Nephron progenitor cell (in vitro differentiated cells): ENCODE data around the gene CAMK2A.

ENCODE experiments used
- DNase-seq: peaks from one replicate; pipeline ENCODE4 v3.0.0; 2021
- H3K27ac Mint-ChIP-seq: 2 replicates; pipeline ENCODE4 v1.8.0; 2021; ENCODE audit warnings: mild to moderate bottlenecking, moderate library complexity, mixed read lengths
- H3K27me3 Mint-ChIP-seq: 2 replicates; pipeline ENCODE4 v1.8.0; 2021; ENCODE audit warnings: mild to moderate bottlenecking, low read depth, mixed read lengths; ENCODE audit not compliant: poor library complexity
- H3K36me3 Mint-ChIP-seq: 2 replicates; pipeline ENCODE4 v1.8.0; 2021; ENCODE audit warnings: low read depth, mixed read lengths
- H3K4me1 Mint-ChIP-seq: 2 replicates; pipeline ENCODE4 v1.8.0; 2021; ENCODE audit warnings: mixed read lengths
- H3K4me3 Mint-ChIP-seq: 2 replicates; pipeline ENCODE4 v1.8.0; 2021; ENCODE audit warnings: mild to moderate bottlenecking, moderate library complexity, mixed read lengths
- H3K9me3 Mint-ChIP-seq: 2 replicates; pipeline ENCODE4 v1.8.0; 2021; ENCODE audit warnings: mild to moderate bottlenecking, moderate library complexity, mixed read lengths
- CTCF ChIP-seq: fragments of 200-600 bp; sonication (generic); IDR thresholded peaks from 2 replicates; pipeline ENCODE4 v1.5.0; 2021; ENCODE audit warnings: antibody characterized with exemption

CAMK2A gene

GRCh38 chr5:150189326-150189725, 100.2 kb downstream of the CAMK2A start:
- H3K27ac Mint-ChIP-seq, result no peak overlapping the region
- peaks cover 57% of the 10 kb centered on the region for H3K27me3 Mint-ChIP-seq
- H3K4me1 Mint-ChIP-seq, result peaks cover 62% of the 10 kb centered on the region
- no peak for TF ChIP-seq CTCF
- no peaks in the 10 kb centered on the region for H3K36me3 Mint-ChIP-seq
- DNase-seq, result no peak
- H3K9me3 Mint-ChIP-seq, result no peaks in the 10 kb centered on the region
- peak overlapping the region; percentile 69 for H3K4me3 Mint-ChIP-seq

- no peak for TF ChIP-seq CTCF
- Mint-ChIP-seq H3K27me3 (peaks cover 55% of the 10 kb centered on the region), H3K9me3 (no peaks in the 10 kb centered on the region), H3K36me3 (no peaks in the 10 kb centered on the region), H3K27ac (no peak overlapping the region), H3K4me1 (peaks cover 57% of the 10 kb centered on the region), H3K4me3 (no peak overlapping the region)
- DNase-seq, result no peak
These were observed 101.3 kb downstream of the CAMK2A start for GRCh38 chr5:150188146-150188842.

- H3K4me1 Mint-ChIP-seq, result peaks cover 66% of the 10 kb centered on the region
- peaks cover 50% of the 10 kb centered on the region for H3K27me3 Mint-ChIP-seq
- H3K27ac Mint-ChIP-seq, result no peak overlapping the region
- no peaks in the 10 kb centered on the region for H3K36me3 Mint-ChIP-seq
- no peak for TF ChIP-seq CTCF
- H3K9me3 Mint-ChIP-seq, result no peaks in the 10 kb centered on the region
- DNase-seq, result no peak
- H3K4me3 Mint-ChIP-seq, result no peak overlapping the region
These were observed 102.7 kb downstream of the CAMK2A start for GRCh38 chr5:150186897-150187296.

- TF ChIP-seq CTCF, result no peak
- H3K9me3 Mint-ChIP-seq, result no peaks in the 10 kb centered on the region
- DNase-seq, result no peak
- no peak overlapping the region for H3K4me3 Mint-ChIP-seq
- no peaks in the 10 kb centered on the region for H3K36me3 Mint-ChIP-seq
- H3K27me3 Mint-ChIP-seq, result peaks cover 44% of the 10 kb centered on the region
- H3K27ac Mint-ChIP-seq, result peak overlapping the region; percentile 25
- peaks cover 66% of the 10 kb centered on the region for H3K4me1 Mint-ChIP-seq
These were observed 103.4 kb downstream of the CAMK2A start for GRCh38 chr5:150186137-150186536.

GRCh38 chr5:150184990-150185912, 104.3 kb downstream of the CAMK2A start:
- Mint-ChIP-seq H3K9me3 (no peaks in the 10 kb centered on the region), H3K36me3 (no peaks in the 10 kb centered on the region), H3K4me1 (peaks cover 68% of the 10 kb centered on the region), H3K4me3 (no peak overlapping the region), H3K27ac (no peak overlapping the region), H3K27me3 (peaks cover 36% of the 10 kb centered on the region)
- DNase-seq, result no peak
- no peak for TF ChIP-seq CTCF
